ENCODE measurements around the gene MASP2. TPM values are rescaled to one million over a fixed set of nuclear protein-coding genes. Genes with fewer than 3 reads are reported as not detected.
"Not testable (repeated sequence)": the region's sequence is repeated elsewhere in the genome, so short reads cannot be mapped to it uniquely, and the experiment has no call there.

MASP2 gene
- total and polyA plus RNA-seq, 10 of the 15 experiments (the other 5 are each of a cell fraction or from before 2014, with no cell fraction given), result 0.04 to 0.21 (median 0.06) TPM; not detected in 7

DNA sequence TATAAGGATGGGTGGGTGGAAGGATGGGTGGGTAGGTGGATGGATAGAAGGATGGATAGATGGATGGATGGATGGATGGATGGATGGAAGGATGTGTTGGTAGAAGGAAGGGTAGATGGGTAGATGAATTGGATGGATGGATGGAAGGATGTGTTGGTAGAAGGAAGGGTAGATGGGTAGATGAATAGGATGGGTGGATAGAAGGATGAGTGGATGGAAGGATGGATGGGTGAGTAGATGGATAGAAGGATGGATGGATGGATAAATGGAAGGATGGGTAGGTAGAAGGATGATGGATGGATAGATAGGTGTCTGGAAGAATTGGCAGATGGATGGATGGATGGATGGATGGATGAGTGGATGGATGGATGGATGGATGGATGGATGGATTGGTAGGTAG, 6.0 kb downstream of the MASP2 start:
- no peak for DNase-seq (ENCODE audit: low read depth, low spot score)
- Histone ChIP-seq H3K4me2 (ENCODE audit: control insufficient read depth, insufficient read depth) (no peak overlapping the region), H3K27ac (ENCODE audit: control insufficient read depth, insufficient read depth) (no peak overlapping the region), H3K79me2 (ENCODE audit: control insufficient read depth, insufficient read depth, low read length) (no peaks in the 10 kb centered on the region), H3K27me3 (replicated peaks in 1 of 2; ENCODE audit: control insufficient read depth in 2 of 2, insufficient read depth in 2 of 2, low read length in 1 of 2) (no peaks in the 10 kb centered on the region), H3K4me1 (ENCODE audit: control insufficient read depth, insufficient read depth, low read length) (no peaks in the 10 kb centered on the region), H4K20me1 (ENCODE audit: control insufficient read depth, insufficient read depth) (no peaks in the 10 kb centered on the region), H3K4me3 (no peak overlapping the region), H3K9ac (ENCODE audit: control insufficient read depth, insufficient read depth, low read length) (no peak overlapping the region), H3K9me3 (replicated peaks; ENCODE audit: control insufficient read depth, insufficient read depth, low read length) (no peaks in the 10 kb centered on the region), H3K36me3 (ENCODE audit: control insufficient read depth in 2 of 2, insufficient read depth in 2 of 2, low read length in 1 of 2) (no peaks in the 10 kb centered on the region), H2AFZ (ENCODE audit: control insufficient read depth, low read depth, low read length) (no peak overlapping the region)
- ChIA-PET POLR2A (no interaction called here), RAD21 (ENCODE audit: unreplicated experiment) (no interaction called here), CTCF (interaction anchor here (1.0 kb wide), 1 partner anchor 605 kb away, joined by 3 read pairs; no protein-coding TSS in a partner anchor), SMC1A (ENCODE audit: uncharacterized antibody, unreplicated experiment) (interaction anchor here (0.8 kb wide), 1 partner anchor 531 kb away, joined by 3 read pairs; no protein-coding TSS in a partner anchor)
- no peak for TF ChIP-seq RBBP5 (conservative IDR thresholded peaks at IDR 0.05)
- ATAC-seq, result no peak
- in situ Hi-C loops (cut with MboI) (no loop called here), intact Hi-C loops (cut with micrococcal nuclease; ENCODE audit: unreplicated experiment) (no loop called here)
- no TSS peak for BruUV-seq (replicated peaks)
- no peak for FAIRE-seq

- H3K27me3 ChIP-seq (replicated peaks in 1 of 2; ENCODE audit: control insufficient read depth in 2 of 2, insufficient read depth in 2 of 2, low read length in 1 of 2); FAIRE-seq; H3K9me3 ChIP-seq (replicated peaks; ENCODE audit: control insufficient read depth, insufficient read depth, low read length); POLR2A ChIA-PET; ATAC-seq; H3K9ac ChIP-seq (ENCODE audit: control insufficient read depth, insufficient read depth, low read length); H3K27ac ChIP-seq (ENCODE audit: control insufficient read depth, insufficient read depth); in situ Hi-C loops (cut with MboI); intact Hi-C loops (cut with micrococcal nuclease; ENCODE audit: unreplicated experiment); H3K4me1 ChIP-seq (ENCODE audit: control insufficient read depth, insufficient read depth, low read length); H3K79me2 ChIP-seq (ENCODE audit: control insufficient read depth, insufficient read depth, low read length); DNase-seq (ENCODE audit: low read depth, low spot score); H3K36me3 ChIP-seq (ENCODE audit: control insufficient read depth in 2 of 2, insufficient read depth in 2 of 2, low read length in 1 of 2); H3K4me3 ChIP-seq; H2AFZ ChIP-seq (ENCODE audit: control insufficient read depth, low read depth, low read length); BruUV-seq (replicated peaks); H4K20me1 ChIP-seq (ENCODE audit: control insufficient read depth, insufficient read depth); H3K4me2 ChIP-seq (ENCODE audit: control insufficient read depth, insufficient read depth): not testable (repeated sequence)
- 52% methylated on average over 7 of the region's 7 CpGs for WGBS (ENCODE audit: insufficient coverage, insufficient replicate concordance, low lambda C conversion rate, missing lambda C conversion rate)
- ChIA-PET RAD21 (ENCODE audit: unreplicated experiment) (interaction anchor here (0.7 kb wide), 1 partner anchor 1194 kb away, joined by 3 read pairs; no protein-coding TSS in a partner anchor), SMC1A (ENCODE audit: uncharacterized antibody, unreplicated experiment) (interaction anchor here (0.7 to 0.8 kb wide), 2 partner anchors 226 to 530 kb away, joined by 3 read pairs; no protein-coding TSS in a partner anchor), CTCF (interaction anchor here (1.0 kb wide), 1 partner anchor 606 kb away, joined by 3 read pairs; no protein-coding TSS in a partner anchor)
These were observed 7.0 kb downstream of the MASP2 start for GRCh38 chr1:11040105-11040429.

All from GM12878 (cell line).